CD8-positive, alpha-beta memory T cell (primary cell): ENCODE results near the gene ZNF212. TPM values are rescaled to one million over a fixed set of nuclear protein-coding genes. Genes with fewer than 3 reads are reported as not detected.

ENCODE experiments used
- CTCF ChIA-PET: fragments of 350-600 bp; sonication (Branson Sonifier 250); formaldehyde crosslinking; loops from one replicate; lab custom pipeline; 2021; ENCODE audit warnings: antibody characterized with exemption; lab: Charles Lee
- POLR2A ChIA-PET: fragments of 350-600 bp; sonication (Branson Sonifier 250); formaldehyde crosslinking; loops from one replicate; lab custom pipeline; 2021; ENCODE audit warnings: antibody characterized with exemption; lab: Charles Lee
- DNase-seq, 5 donors: peaks; one replicate each; pipeline versions ENCODE4 v3.0.0 to v3.0.0-alpha.2; 2020 to 2022; ENCODE audit warnings: mixed read lengths in 1 of 5
- H3K27ac ChIP-seq: one replicate; pipeline ENCODE4 v1.7.0; 2013; ENCODE audit warnings: low read depth, mild to moderate bottlenecking, low read length, moderate library complexity
- H3K27me3 ChIP-seq: 2 replicates; pipeline ENCODE4 v1.7.0; 2013; ENCODE audit warnings: low read length, mild to moderate bottlenecking; ENCODE audit not compliant: insufficient read depth, poor library complexity, severe bottlenecking
- H3K36me3 ChIP-seq: 2 replicates; pipeline ENCODE4 v1.7.0; 2013; ENCODE audit warnings: mild to moderate bottlenecking, low read length, moderate library complexity; ENCODE audit not compliant: insufficient read depth
- H3K4me1 ChIP-seq: 2 replicates; pipeline ENCODE4 v1.7.0; 2013; ENCODE audit warnings: mild to moderate bottlenecking, low read length, moderate library complexity; ENCODE audit not compliant: insufficient read depth
- H3K4me3 ChIP-seq: 2 replicates; pipeline ENCODE4 v1.7.0; 2013; ENCODE audit warnings: mild to moderate bottlenecking, low read length
- H3K9me3 ChIP-seq: 2 replicates; pipeline ENCODE4 v1.7.0; 2013; ENCODE audit warnings: mild to moderate bottlenecking, low read length
- H3K27ac Mint-ChIP-seq, 8 donors: one replicate each; pipeline ENCODE4 v1.8.0; 2020 to 2021; ENCODE audit warnings: mixed read lengths in 8 of 8, mild to moderate bottlenecking in 6 of 8, inconsistent platforms in 3 of 8, moderate library complexity in 3 of 8
- H3K27me3 Mint-ChIP-seq, 2 donors: one replicate each; pipeline ENCODE4 v1.8.0; 2020 to 2021; ENCODE audit warnings: mixed read lengths in 2 of 2, mild to moderate bottlenecking in 1 of 2, moderate library complexity in 1 of 2
- H3K36me3 Mint-ChIP-seq, 3 donors: one replicate each; pipeline ENCODE4 v1.8.0; 2020 to 2021; ENCODE audit warnings: mixed read lengths in 3 of 3, inconsistent platforms in 1 of 3, mild to moderate bottlenecking in 1 of 3
- H3K4me1 Mint-ChIP-seq, 3 donors: one replicate each; pipeline ENCODE4 v1.8.0; 2020 to 2021; ENCODE audit warnings: mixed read lengths in 3 of 3, inconsistent platforms in 1 of 3, mild to moderate bottlenecking in 1 of 3
- H3K4me3 Mint-ChIP-seq, 7 donors: one replicate each; pipeline ENCODE4 v1.8.0; 2020 to 2021; ENCODE audit warnings: mixed read lengths in 7 of 7, mild to moderate bottlenecking in 6 of 7, moderate library complexity in 4 of 7, inconsistent platforms in 2 of 7
- H3K9me3 Mint-ChIP-seq, 5 donors: one replicate each; pipeline ENCODE4 v1.8.0; 2020 to 2022; ENCODE audit warnings: mixed read lengths in 5 of 5, mild to moderate bottlenecking in 3 of 5, moderate library complexity in 2 of 5, inconsistent platforms in 1 of 5
- polyA plus RNA-seq: library from polyadenylated mRNA; unstranded; fragments of 300-500 nt; fragmentation: Illumina TruSeq; gene quantifications from one replicate; pipeline ENCODE4 v1.2.3, GENCODE V29; 2021
- total RNA-seq, 2 experiments: library from RNA; stranded (reverse); gene quantifications; one replicate each; pipeline ENCODE4 v1.2.3, GENCODE V29; 2021

ZNF212 gene
- total and polyA plus RNA-seq, 3 experiments from 2014 or later: 8.6 to 16.6 (median 14.7) TPM

DNA sequence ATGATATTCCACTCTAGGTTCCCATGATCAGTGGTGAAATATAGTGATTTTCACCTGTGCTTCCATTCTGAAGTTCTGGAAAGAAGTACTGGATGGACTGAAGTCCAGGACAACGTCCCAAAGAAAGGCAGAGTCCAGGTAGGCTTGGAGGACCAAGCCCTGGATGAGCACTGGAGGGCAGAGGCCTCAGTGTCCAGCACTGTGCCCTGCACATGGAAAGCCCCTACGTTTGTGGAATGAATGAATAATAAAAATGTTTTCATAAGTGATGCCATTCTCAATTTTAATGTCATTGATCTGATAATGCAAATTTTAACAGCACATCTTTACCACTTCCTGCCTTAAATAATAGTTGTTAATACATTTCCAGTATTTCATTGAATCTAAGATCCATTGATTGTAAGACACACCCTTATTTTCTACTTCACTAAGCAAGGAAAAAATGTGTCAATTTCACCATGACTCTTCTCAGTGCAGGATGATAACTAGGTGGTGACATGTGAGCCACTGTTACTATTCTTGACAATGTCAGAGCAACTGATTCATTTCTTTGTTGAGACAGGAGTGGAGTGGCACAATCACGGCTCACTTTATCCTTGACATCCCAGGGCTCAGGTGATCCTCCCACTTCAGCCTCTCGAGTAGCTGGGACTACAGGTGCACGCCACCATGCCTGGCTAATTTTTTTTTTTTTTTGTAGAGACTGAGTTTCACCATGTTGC, 57.7 kb downstream of the ZNF212 start:
- Histone ChIP-seq H3K4me3 (no peak overlapping the region), H3K27me3 (no peaks in the 10 kb centered on the region), H3K36me3 (no peaks in the 10 kb centered on the region), H3K4me1 (no peaks in the 10 kb centered on the region), H3K9me3 (no peaks in the 10 kb centered on the region), H3K27ac (no peak overlapping the region)
- no peak for DNase-seq
- Mint-ChIP-seq H3K9me3 (no peaks in the 10 kb centered on the region), H3K27me3 (no peaks in the 10 kb centered on the region), H3K27ac (peak overlapping the region in 1 of 8 donors; percentile 14), H3K36me3 (peaks cover 0 to 26% (median 5%) of the 10 kb centered on the region in 3 donors), H3K4me3 (no peak overlapping the region), H3K4me1 (peaks cover 0 to 6% (median 4%) of the 10 kb centered on the region in 3 donors)
- ChIA-PET POLR2A (no interaction called here), CTCF (no interaction called here)

DNA sequence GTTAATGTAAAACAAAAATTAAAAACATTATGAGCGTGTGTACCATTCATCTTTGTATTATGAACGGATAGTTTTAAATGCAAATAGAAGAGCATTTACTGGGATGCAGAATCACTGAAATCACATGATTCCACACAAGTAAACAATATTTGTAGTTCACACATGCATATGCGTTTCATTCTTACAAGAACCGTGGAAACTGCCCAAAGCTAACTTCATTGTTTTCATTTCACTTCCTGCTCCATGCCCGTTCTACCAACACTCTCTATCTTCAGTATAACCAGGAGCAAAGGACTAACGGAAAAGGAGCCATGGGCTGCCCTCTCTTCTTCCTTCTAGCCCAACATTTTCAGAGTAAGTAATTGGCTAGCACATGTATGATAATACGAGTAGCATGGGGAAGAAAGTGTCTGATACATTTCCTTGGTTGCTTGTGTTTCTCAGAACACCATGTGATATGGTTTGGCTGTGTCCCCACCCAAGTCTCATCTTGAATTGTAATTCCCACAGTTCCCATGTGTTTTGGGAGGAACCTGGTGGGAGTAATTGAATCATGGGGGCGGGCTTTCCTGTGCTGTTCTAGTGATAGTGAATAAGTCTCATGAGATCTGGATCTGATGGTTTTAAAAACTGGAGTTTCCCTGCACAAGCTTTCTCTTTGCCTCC, 61.3 kb downstream of the ZNF212 start:
- POLR2A ChIA-PET: no interaction called here
- no peaks in the 10 kb centered on the region for H3K27me3 ChIP-seq
- Mint-ChIP-seq H3K4me3 (no peak overlapping the region), H3K9me3 (peaks cover 0 to 4% (median 2%) of the 10 kb centered on the region in 5 donors), H3K4me1 (peaks cover 0 to 6% (median 4%) of the 10 kb centered on the region in 3 donors), H3K27me3 (peaks cover 3 to 4% of the 10 kb centered on the region in 2 donors), H3K27ac (no peak overlapping the region), H3K36me3 (peaks cover 0 to under 1% (median 0%) of the 10 kb centered on the region in 3 donors)
- H3K4me1 ChIP-seq: no peaks in the 10 kb centered on the region
- H3K27ac ChIP-seq: no peak overlapping the region
- no peaks in the 10 kb centered on the region for H3K9me3 ChIP-seq
- no peaks in the 10 kb centered on the region for H3K36me3 ChIP-seq
- no peak overlapping the region for H3K4me3 ChIP-seq
- no peak for DNase-seq
- CTCF ChIA-PET: interaction anchor here (1.3 kb wide), 1 partner anchor 9 kb away, joined by 4 read pairs; no protein-coding TSS in a partner anchor

DNA sequence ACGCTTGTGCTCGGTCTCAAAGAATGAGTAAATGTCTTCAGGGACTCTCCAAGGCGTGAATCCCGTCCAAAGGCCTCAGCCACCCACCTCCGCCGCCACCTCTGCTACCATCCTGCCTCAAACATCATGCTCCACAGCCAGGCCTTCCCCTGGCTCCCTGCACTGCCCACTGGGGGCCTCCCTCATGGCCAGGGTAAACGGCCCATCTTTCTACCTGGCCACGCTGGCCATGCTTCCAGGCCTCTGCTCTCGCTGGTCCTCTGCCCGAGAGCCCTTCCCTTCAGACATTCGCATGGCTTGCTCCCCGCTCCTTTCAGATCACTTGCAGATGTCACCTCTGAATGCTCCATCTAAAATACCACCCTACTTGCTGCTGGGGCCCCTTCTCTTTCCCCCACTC, 62.8 kb downstream of the ZNF212 start:
- ChIA-PET POLR2A (no interaction called here), CTCF (no interaction called here)
- no peaks in the 10 kb centered on the region for H3K27me3 ChIP-seq
- Mint-ChIP-seq H3K27me3 (peaks cover 4 to 6% of the 10 kb centered on the region in 2 donors), H3K4me3 (no peak overlapping the region), H3K9me3 (peaks cover 0 to 4% (median 2%) of the 10 kb centered on the region in 5 donors), H3K27ac (no peak overlapping the region), H3K36me3 (no peaks in the 10 kb centered on the region), H3K4me1 (peaks cover 0 to 1% (median 0%) of the 10 kb centered on the region in 3 donors)
- no peaks in the 10 kb centered on the region for H3K9me3 ChIP-seq
- DNase-seq: no peak
- no peak overlapping the region for H3K27ac ChIP-seq
- H3K4me1 ChIP-seq: no peaks in the 10 kb centered on the region
- no peak overlapping the region for H3K4me3 ChIP-seq
- no peaks in the 10 kb centered on the region for H3K36me3 ChIP-seq

DNA sequence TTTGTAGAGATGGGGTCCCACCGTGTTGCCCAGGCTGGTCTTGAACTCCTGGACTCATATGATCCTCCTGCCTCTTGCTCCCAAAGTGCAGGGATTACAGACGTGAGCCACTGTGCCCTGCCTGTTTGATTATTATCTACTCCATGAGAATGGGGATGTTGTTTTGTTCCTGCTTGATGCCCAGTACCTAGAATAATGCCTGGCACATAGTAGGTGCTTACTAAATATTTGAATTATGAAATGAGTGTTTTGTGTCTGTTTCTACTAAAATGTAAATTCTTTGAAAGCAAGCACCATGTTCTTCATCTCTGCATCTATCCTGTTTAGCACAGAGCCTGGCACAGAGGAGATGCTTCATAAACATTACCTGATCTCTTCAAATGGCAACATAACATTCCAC, 63.4 kb downstream of the ZNF212 start:
- Mint-ChIP-seq H3K27me3 (peaks cover 4 to 6% of the 10 kb centered on the region in 2 donors), H3K9me3 (peaks cover 0 to 4% (median 2%) of the 10 kb centered on the region in 5 donors), H3K4me1 (no peaks in the 10 kb centered on the region), H3K27ac (no peak overlapping the region), H3K4me3 (no peak overlapping the region), H3K36me3 (no peaks in the 10 kb centered on the region)
- Histone ChIP-seq H3K4me1 (no peaks in the 10 kb centered on the region), H3K27me3 (no peaks in the 10 kb centered on the region), H3K27ac (no peak overlapping the region), H3K9me3 (no peaks in the 10 kb centered on the region), H3K36me3 (no peaks in the 10 kb centered on the region), H3K4me3 (no peak overlapping the region)
- CTCF ChIA-PET: no interaction called here
- POLR2A ChIA-PET: no interaction called here
- DNase-seq: no peak

DNA sequence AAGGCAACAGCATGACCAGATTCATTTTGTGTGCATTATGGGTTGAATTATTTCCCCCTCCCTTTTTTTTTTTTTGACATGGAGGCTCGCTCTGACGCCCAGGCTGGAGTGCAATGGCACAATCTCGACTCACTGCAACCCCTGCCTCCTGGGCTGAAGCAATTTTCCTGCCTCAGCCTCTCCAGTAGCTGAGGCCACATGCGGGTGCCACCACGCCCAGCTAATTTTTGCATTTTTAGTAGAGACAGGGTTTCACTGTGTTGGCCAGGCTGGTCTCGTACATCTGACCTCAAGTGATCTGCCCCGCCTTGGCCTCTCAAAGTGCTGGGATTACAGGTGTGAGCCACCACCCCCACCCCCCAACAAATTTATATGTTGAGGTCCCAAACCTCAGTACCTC, 64.6 kb downstream of the ZNF212 start:
- no peak overlapping the region for H3K4me3 ChIP-seq
- Mint-ChIP-seq H3K4me3 (no peak overlapping the region), H3K27ac (no peak overlapping the region), H3K4me1 (no peaks in the 10 kb centered on the region), H3K27me3 (peaks cover 4 to 6% of the 10 kb centered on the region in 2 donors), H3K9me3 (peaks cover 0 to 4% (median 2%) of the 10 kb centered on the region in 5 donors), H3K36me3 (no peaks in the 10 kb centered on the region)
- ChIA-PET CTCF (interaction anchor here (0.7 kb wide), 1 partner anchor 74 kb away, joined by 3 read pairs; no protein-coding TSS in a partner anchor), POLR2A (interaction anchor here (0.6 kb wide), 1 partner anchor 73 kb away, joined by 3 read pairs; no protein-coding TSS in a partner anchor)
- DNase-seq: no peak
- H3K9me3 ChIP-seq: no peaks in the 10 kb centered on the region
- no peaks in the 10 kb centered on the region for H3K4me1 ChIP-seq
- H3K27ac ChIP-seq: no peak overlapping the region
- H3K36me3 ChIP-seq: no peaks in the 10 kb centered on the region
- H3K27me3 ChIP-seq: no peaks in the 10 kb centered on the region

Other genes with a start within 250 kb of the ZNF212 start
- gene PDIA4, start 211.1 kb upstream of the ZNF212 start, total RNA-seq: 10 to 100 TPM; 91.1 to 92.1 TPM
- gene PDIA4, start 211.1 kb upstream of the ZNF212 start, polyA plus RNA-seq: 113 TPM
- gene ZNF786, start 148.9 kb upstream of the ZNF212 start, total RNA-seq: 1 to 10 TPM; 8.5 to 9.2 TPM
- 17.3 TPM for gene ZNF786, start 148.9 kb upstream of the ZNF212 start, polyA plus RNA-seq
- 1 to 10 TPM; 1.4 to 1.8 TPM for gene ZNF425, start 113.3 kb upstream of the ZNF212 start, total RNA-seq
- gene ZNF425, start 113.3 kb upstream of the ZNF212 start, polyA plus RNA-seq: 1.7 TPM
- 10 to 100 TPM; 15.7 to 16.4 TPM for gene ZNF398, start 92.2 kb upstream of the ZNF212 start, total RNA-seq
- 13.0 TPM for gene ZNF398, start 92.2 kb upstream of the ZNF212 start, polyA plus RNA-seq
- 10 to 100 TPM; 35.8 to 36.6 TPM for gene ZNF282, start 44.1 kb upstream of the ZNF212 start, total RNA-seq
- gene ZNF282, start 44.1 kb upstream of the ZNF212 start, polyA plus RNA-seq: 1.5 TPM
- gene ZNF783, start 22.5 kb downstream of the ZNF212 start, total RNA-seq: 10 to 100 TPM; 19.7 to 20.4 TPM
- gene ZNF783, start 22.5 kb downstream of the ZNF212 start, polyA plus RNA-seq: 5.0 TPM
- 10 to 100 TPM; 21.9 to 22.1 TPM for gene ZNF777, start 221.4 kb downstream of the ZNF212 start, total RNA-seq
- gene ZNF777, start 221.4 kb downstream of the ZNF212 start, polyA plus RNA-seq: 3.7 TPM